Kidney (tissue), 14 donors: ENCODE data around the gene EMC7. TPM values are rescaled to one million over a fixed set of nuclear protein-coding genes. Genes with fewer than 3 reads are reported as not detected.

ENCODE experiments used
- DNase-seq, 5 donors: peaks; one replicate each; pipeline ENCODE4 v3.0.0-alpha.2; 2013 to 2020
- FAIRE-seq: peaks from 2 replicates; lab custom pipeline; 2012; peaks lifted over from hg19 to GRCh38; lab: Jason Lieb, UNC
- H3K27ac ChIP-seq, 2 donors: one replicate each; pipeline ENCODE4 v1.7.0; 2013; ENCODE audit warnings: low read depth in 2 of 2, low read length in 2 of 2, inconsistent platforms in 1 of 2
- H3K27me3 ChIP-seq: one replicate; pipeline ENCODE4 v1.7.1; 2013; ENCODE audit warnings: low read length, inconsistent platforms; ENCODE audit not compliant: control insufficient read depth, insufficient read depth
- H3K36me3 ChIP-seq, 3 donors: one replicate each; pipeline versions ENCODE4 v1.7.0 to v1.7.1; 2013; ENCODE audit warnings: low read length in 3 of 3, control low read depth in 1 of 3, inconsistent platforms in 1 of 3; ENCODE audit not compliant: insufficient read depth in 3 of 3, control insufficient read depth in 2 of 3
- H3K4me1 ChIP-seq, 3 donors: one replicate each; pipeline versions ENCODE4 v1.7.0 to v1.7.1; 2013; ENCODE audit warnings: low read length in 3 of 3, inconsistent platforms in 1 of 3, low read depth in 1 of 3; ENCODE audit not compliant: control insufficient read depth in 2 of 3, insufficient read depth in 2 of 3
- H3K4me3 ChIP-seq, 3 donors: one replicate each; pipeline versions ENCODE4 v1.7.0 to v1.8.1; 2013; ENCODE audit warnings: low read length in 3 of 3, control low read depth in 1 of 3, inconsistent platforms in 1 of 3
- H3K9ac ChIP-seq, 3 donors: one replicate each; pipeline versions ENCODE4 v1.7.0 to v1.7.1; 2013; ENCODE audit warnings: low read length in 3 of 3, control low read depth in 1 of 3, inconsistent platforms in 1 of 3
- H3K9me3 ChIP-seq, 3 donors: one replicate each; pipeline versions ENCODE4 v1.7.0 to v1.7.1; 2013; ENCODE audit warnings: low read length in 3 of 3, control low read depth in 1 of 3, inconsistent platforms in 1 of 3; ENCODE audit not compliant: control insufficient read depth in 2 of 3, insufficient read depth in 1 of 3
- intact Hi-C: fragments of 100-400 bp; cut with DNase I; formaldehyde crosslinking; loops from one replicate; pipeline ENCODE4 v1.11.1; 2022
- polyA plus RNA-seq: library from polyadenylated mRNA; stranded (reverse); fragments of 350-450 nt; fragmentation: Illumina TruSeq; extraction: RNeasy Lipid Tissue Mini Kit (QIAGEN cat#74804); gene quantifications from one replicate; pipeline ENCODE4 v1.2.3, GENCODE V29; 2014; ENCODE audit warnings: low read depth, low replicate concordance; ENCODE audit not compliant: insufficient read depth
- total RNA-seq: library from RNA; stranded (reverse); fragmentation: NEBNext Ultra II Directional; extraction: Animal tissue kit (Norgen Biotek cat#: 25700); gene quantifications from one replicate; pipeline ENCODE4 v1.2.1, GENCODE V29; 2021
- TF ChIP-seq, protein P1 (sequence below): IDR thresholded peaks from 3 replicates; pipeline ENCODE4 v1.5.1; 2012; ENCODE audit warnings: mild to moderate bottlenecking, moderate library complexity, borderline replicate concordance; ENCODE audit not compliant: insufficient read depth; ENCODE audit errors: extremely low read depth
- donor health status: control.
- donor health status: control.
- donor health status: control.
- donor health status: control.
- donor health status: control.
- donor health status: DM: yes; HTN: yes; CAD: no.
- donor health status: Normal renal cell carcinoma (clear cell type).

The EMC7 gene
- total and polyA plus RNA-seq, 2 donors from 2014 or later, result 73.1 to 125 TPM

DNA sequence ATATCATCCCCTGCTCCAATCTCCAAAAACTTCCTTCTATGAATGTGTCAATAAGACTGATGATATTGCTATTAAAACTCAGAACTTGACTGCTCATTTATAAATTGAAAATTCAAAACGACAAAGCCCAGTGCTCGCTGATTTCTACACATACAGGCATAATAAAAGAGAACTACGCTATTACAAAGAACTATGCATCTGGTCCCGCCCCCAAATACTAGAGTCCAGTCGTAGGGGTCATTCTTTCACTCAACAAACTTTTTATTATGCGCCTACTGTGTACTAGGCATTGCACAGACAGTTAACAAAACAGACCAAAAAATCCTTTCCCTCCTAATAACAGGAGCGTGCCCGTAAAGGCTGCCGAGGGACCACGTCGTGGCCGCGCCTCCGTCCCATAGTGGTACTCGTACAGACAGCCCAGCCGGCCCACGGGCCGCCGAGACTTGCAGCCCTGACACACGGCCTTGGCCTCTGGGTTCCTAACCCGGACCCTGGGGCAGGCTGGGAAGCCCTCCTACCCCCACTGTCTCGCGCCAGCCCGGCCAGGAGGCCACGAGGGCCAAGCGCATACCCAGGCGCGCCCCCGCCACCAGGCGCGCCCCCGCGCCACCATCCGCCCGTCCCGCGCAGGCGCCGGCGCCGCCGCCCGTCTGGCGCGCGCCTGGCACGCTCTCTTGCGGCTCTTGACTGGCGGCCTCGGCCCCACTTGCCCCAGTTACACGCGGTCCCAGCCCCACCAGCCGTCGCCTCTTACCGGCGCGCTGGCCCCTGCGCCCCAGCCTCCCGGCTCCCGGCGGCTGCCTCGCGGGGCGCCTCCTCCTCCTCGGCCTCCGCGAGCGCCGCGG lies 63.4 kb downstream of the EMC7 start:
- H3K9me3 ChIP-seq, result no peaks in the 10 kb centered on the region
- H3K36me3 ChIP-seq, result no peaks in the 10 kb centered on the region
- intact Hi-C loops, result no loop called here
- H3K4me3 ChIP-seq, result peak overlapping the region; percentile 78 to 94 (median 81)
- no peaks in the 10 kb centered on the region for H3K27me3 ChIP-seq
- peak; percentile 86 to 92 (median 90) for DNase-seq
- H3K4me1 ChIP-seq, result peaks cover 3 to 23% (median 4%) of the 10 kb centered on the region in 3 donors
- no peak for FAIRE-seq
- peak overlapping the region; percentile 78 to 81 for H3K27ac ChIP-seq
- peak overlapping the region; percentile 46 to 80 (median 63) for H3K9ac ChIP-seq
- TF ChIP-seq, protein P1, sequence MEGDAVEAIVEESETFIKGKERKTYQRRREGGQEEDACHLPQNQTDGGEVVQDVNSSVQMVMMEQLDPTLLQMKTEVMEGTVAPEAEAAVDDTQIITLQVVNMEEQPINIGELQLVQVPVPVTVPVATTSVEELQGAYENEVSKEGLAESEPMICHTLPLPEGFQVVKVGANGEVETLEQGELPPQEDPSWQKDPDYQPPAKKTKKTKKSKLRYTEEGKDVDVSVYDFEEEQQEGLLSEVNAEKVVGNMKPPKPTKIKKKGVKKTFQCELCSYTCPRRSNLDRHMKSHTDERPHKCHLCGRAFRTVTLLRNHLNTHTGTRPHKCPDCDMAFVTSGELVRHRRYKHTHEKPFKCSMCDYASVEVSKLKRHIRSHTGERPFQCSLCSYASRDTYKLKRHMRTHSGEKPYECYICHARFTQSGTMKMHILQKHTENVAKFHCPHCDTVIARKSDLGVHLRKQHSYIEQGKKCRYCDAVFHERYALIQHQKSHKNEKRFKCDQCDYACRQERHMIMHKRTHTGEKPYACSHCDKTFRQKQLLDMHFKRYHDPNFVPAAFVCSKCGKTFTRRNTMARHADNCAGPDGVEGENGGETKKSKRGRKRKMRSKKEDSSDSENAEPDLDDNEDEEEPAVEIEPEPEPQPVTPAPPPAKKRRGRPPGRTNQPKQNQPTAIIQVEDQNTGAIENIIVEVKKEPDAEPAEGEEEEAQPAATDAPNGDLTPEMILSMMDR, result no peak

Other genes with a start within 250 kb of the EMC7 start
- 0.06 TPM for gene CHRM5, start 133.4 kb downstream of the EMC7 start, total RNA-seq
- not detected for gene CHRM5, start 133.4 kb downstream of the EMC7 start, polyA plus RNA-seq
- gene AVEN, start 62.7 kb downstream of the EMC7 start, total RNA-seq, result 7.1 TPM
- gene AVEN, start 62.7 kb downstream of the EMC7 start, polyA plus RNA-seq, result 6.4 TPM
- gene PGBD4, start 221 bp upstream of the EMC7 start, total RNA-seq, result 1.8 TPM
- gene PGBD4, start 221 bp upstream of the EMC7 start, polyA plus RNA-seq, result 0.90 TPM
- gene KATNBL1, start 108.2 kb upstream of the EMC7 start, total RNA-seq, result 32.2 TPM
- gene KATNBL1, start 108.2 kb upstream of the EMC7 start, polyA plus RNA-seq, result 15.6 TPM
- 88.9 TPM for gene EMC4, start 123.2 kb upstream of the EMC7 start, total RNA-seq
- gene EMC4, start 123.2 kb upstream of the EMC7 start, polyA plus RNA-seq, result 129 TPM
- 22.6 TPM for gene SLC12A6, start 235.9 kb upstream of the EMC7 start, total RNA-seq
- 6.7 TPM for gene SLC12A6, start 235.9 kb upstream of the EMC7 start, polyA plus RNA-seq
- gene NOP10, start 241.3 kb upstream of the EMC7 start, total RNA-seq, result 92.9 TPM
- 383 TPM for gene NOP10, start 241.3 kb upstream of the EMC7 start, polyA plus RNA-seq
- gene NUTM1, start 241.5 kb upstream of the EMC7 start, total RNA-seq, result not detected
- gene NUTM1, start 241.5 kb upstream of the EMC7 start, polyA plus RNA-seq, result not detected